Chondrocyte (in vitro differentiated cells): ENCODE data around the gene INPP5K. TPM values are rescaled to one million over a fixed set of nuclear protein-coding genes. Genes with fewer than 3 reads are reported as not detected.

Experiments
- DNase-seq: peaks from one replicate; pipeline ENCODE4 v3.0.0; 2021; ENCODE audit warnings: mixed read lengths, low spot score
- H3K27ac Mint-ChIP-seq: one replicate; pipeline ENCODE4 v1.8.0; 2021; ENCODE audit warnings: mild to moderate bottlenecking, moderate library complexity, mixed read lengths; ENCODE audit not compliant: unreplicated experiment
- H3K27me3 Mint-ChIP-seq: 2 replicates; pipeline ENCODE4 v1.8.0; 2021; ENCODE audit warnings: low read depth, mixed read lengths
- H3K36me3 Mint-ChIP-seq: 2 replicates; pipeline ENCODE4 v1.8.0; 2021; ENCODE audit warnings: low read depth, mixed read lengths
- H3K4me1 Mint-ChIP-seq: 2 replicates; pipeline ENCODE4 v1.8.0; 2021; ENCODE audit warnings: low read depth, mild to moderate bottlenecking, mixed read lengths
- H3K4me3 Mint-ChIP-seq: one replicate; pipeline ENCODE4 v1.8.0; 2021; ENCODE audit warnings: mild to moderate bottlenecking, moderate library complexity, mixed read lengths; ENCODE audit not compliant: unreplicated experiment
- H3K9me3 Mint-ChIP-seq: 2 replicates; pipeline ENCODE4 v1.8.0; 2021; ENCODE audit warnings: low read depth, mixed read lengths
- total RNA-seq: library from RNA; stranded (reverse); gene quantifications from 3 replicates; pipeline ENCODE4 v1.2.1, GENCODE V29; 2021
- TF ChIP-seq, protein P1 (sequence below): fragments of 200-600 bp; sonication (generic); IDR thresholded peaks from 2 replicates; pipeline ENCODE4 v1.5.0; 2021; ENCODE audit warnings: antibody characterized with exemption, mild to moderate bottlenecking, moderate library complexity

Gene INPP5K
- total RNA-seq, 1 donor from 2014 or later: 34.3 TPM

DNA sequence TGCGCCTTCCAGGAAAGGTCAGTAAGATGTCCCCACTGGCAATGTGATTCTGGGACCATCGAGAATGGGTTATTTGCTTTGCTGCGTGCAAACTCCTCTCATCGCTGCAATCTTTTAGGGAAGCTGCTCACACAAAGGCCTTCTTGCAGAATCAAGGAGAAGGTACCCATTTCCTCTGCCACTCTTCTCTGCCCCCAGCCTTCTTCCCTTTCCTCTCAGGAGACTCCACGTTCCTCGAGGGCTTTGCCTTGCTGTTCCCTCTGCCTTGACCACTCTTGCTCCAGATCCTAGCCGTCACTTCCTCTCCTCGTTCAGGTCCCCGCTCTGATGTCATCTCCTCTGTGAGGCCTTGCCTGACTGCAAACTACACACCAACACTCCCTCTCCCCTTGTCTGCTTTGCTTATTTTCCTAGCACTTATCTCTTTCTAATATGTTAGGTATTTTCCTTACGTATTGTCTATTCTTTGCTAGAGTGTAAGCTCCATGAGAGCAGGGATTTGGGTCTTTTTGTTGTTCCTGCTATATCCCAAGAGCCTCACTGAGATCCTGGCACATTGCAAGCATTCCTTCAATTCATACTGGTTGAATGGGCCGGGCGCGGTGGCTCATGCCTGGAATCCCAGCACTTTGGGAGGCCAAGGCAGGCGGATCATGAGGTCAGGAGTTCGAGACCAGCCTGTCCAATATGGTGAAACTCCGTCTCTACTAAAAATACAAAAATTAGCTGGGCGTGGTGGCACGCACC is 55.0 kb downstream of the INPP5K start:
- H3K36me3 Mint-ChIP-seq: peaks cover 20% of the 10 kb centered on the region
- H3K9me3 Mint-ChIP-seq: no peaks in the 10 kb centered on the region
- H3K4me1 Mint-ChIP-seq: peaks cover 43% of the 10 kb centered on the region
- no peak for DNase-seq
- H3K27me3 Mint-ChIP-seq: no peaks in the 10 kb centered on the region
- TF ChIP-seq, protein P1, sequence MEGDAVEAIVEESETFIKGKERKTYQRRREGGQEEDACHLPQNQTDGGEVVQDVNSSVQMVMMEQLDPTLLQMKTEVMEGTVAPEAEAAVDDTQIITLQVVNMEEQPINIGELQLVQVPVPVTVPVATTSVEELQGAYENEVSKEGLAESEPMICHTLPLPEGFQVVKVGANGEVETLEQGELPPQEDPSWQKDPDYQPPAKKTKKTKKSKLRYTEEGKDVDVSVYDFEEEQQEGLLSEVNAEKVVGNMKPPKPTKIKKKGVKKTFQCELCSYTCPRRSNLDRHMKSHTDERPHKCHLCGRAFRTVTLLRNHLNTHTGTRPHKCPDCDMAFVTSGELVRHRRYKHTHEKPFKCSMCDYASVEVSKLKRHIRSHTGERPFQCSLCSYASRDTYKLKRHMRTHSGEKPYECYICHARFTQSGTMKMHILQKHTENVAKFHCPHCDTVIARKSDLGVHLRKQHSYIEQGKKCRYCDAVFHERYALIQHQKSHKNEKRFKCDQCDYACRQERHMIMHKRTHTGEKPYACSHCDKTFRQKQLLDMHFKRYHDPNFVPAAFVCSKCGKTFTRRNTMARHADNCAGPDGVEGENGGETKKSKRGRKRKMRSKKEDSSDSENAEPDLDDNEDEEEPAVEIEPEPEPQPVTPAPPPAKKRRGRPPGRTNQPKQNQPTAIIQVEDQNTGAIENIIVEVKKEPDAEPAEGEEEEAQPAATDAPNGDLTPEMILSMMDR: no peak
- no peak overlapping the region for H3K4me3 Mint-ChIP-seq
- H3K27ac Mint-ChIP-seq: peak overlapping the region; percentile 86

DNA sequence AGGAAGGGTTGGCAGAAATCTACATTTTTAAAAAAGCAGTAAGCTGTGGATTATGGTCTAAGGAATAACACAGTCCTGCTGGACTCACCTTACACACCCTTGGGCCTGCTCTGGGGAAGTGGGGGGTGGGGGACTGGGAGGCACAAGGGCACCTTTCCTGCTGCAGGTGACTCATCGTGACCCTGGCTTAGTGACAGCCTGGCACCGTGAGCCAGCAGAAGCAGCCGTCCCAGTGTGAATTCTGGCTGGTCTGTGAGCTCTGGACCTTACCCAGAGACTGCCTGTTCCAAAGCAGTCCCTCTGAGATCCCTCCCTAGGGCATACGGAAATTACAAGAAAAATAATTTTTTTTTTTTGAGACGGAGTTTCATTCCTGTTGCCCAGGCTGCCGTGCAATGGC is 56.2 kb downstream of the INPP5K start:
- H3K27ac Mint-ChIP-seq: peak overlapping the region; percentile 86

DNA sequence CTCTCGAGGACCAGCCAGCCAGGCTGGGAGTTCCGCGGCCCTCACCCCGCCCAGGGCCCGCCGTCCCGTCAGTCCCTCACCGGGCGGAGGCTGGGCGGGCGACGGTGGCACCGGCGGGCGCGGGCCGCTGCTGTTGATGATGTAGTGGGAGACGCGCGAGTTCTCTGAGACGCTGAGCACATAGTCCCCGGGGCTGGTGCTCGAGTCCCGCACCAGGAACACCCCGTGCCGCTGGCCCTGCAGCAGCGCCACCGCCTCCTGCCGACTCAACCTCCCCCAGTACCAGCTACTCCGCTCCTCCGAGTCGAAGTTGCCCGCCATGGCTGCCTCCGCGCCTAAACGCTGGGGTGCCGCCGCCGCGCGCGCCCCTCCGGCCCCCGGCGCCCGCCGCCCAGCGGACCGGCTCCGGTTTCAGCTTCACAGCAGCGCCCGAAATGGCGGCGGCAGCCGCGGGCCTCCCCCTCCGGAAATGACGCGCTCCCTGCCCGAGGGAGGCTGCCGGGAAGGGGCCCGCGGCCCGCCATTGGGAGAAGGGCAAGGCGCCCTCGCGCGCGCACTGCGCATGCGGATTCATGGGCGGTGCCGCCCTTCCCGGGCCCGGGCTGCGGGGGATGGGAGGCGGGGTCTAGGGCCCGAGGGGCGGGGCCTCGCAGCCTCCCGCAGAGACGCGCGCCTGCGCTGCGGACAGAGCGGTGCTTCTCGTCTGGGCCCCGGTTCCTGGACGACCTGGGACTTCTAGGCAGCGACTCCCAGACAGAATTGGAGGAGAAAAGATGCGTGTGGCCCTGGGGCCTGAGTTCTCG is 60.4 kb downstream of the INPP5K start, which contains the start of gene CRK:
CRK (minus strand) TSS at position 436 of the 803 bp plus-strand sequence; CDS start at position 321, 115 bp downstream.
- Mint-ChIP-seq H3K4me1 (peaks cover 59% of the 10 kb centered on the region), H3K36me3 (peaks cover 2% of the 10 kb centered on the region), H3K4me3 (peak within 1 kb of the TSS; percentile 83), H3K9me3 (no peaks in the 10 kb centered on the region), H3K27ac (peak within 1 kb of the TSS; percentile 96), H3K27me3 (no peaks in the 10 kb centered on the region)
- TF ChIP-seq, protein P1: no peak
- DNase-seq: peak; percentile 97

More for the DNA sequence above, 56.2 kb downstream of the INPP5K start:
- no peak for DNase-seq
- TF ChIP-seq, protein P1: no peak
- H3K27me3 Mint-ChIP-seq: no peaks in the 10 kb centered on the region
- no peak overlapping the region for H3K4me3 Mint-ChIP-seq
- peaks cover 15% of the 10 kb centered on the region for H3K36me3 Mint-ChIP-seq
- H3K9me3 Mint-ChIP-seq: no peaks in the 10 kb centered on the region
- H3K4me1 Mint-ChIP-seq: peaks cover 41% of the 10 kb centered on the region

DNA sequence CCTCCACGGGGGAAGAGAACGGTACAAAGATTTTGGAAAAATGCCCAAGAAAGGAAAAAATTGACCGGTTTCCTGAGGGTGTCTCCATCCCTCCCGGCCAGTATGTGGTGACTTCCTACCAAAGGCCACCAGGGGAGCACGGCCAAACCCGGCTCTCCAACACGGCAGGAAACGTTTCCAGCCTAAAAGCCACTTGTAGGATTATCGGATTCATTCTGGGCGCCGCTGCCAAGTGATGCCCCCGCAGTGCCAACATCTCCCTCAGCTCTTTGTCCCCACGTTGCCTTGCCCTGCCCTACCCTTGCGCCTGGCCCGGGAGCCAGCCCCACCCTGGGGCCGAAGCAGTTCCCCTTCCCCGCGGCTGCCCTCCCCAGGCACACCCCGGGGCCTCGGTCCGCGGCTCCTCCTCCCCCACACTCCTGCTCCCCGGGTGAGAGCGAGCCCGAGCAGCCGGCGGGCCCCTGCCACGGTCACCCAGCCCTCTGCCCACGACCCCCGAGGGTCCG is 61.1 kb downstream of the INPP5K start:
- Mint-ChIP-seq H3K27me3 (no peaks in the 10 kb centered on the region), H3K4me3 (peak overlapping the region; percentile 83)

More for the DNA sequence above, 61.1 kb downstream of the INPP5K start:
- no peak for DNase-seq
- TF ChIP-seq, protein P1: peak; percentile 77
- peaks cover 2% of the 10 kb centered on the region for H3K36me3 Mint-ChIP-seq
- H3K27ac Mint-ChIP-seq: peak overlapping the region; percentile 96
- H3K4me1 Mint-ChIP-seq: peaks cover 52% of the 10 kb centered on the region
- H3K9me3 Mint-ChIP-seq: no peaks in the 10 kb centered on the region
